Purkinje cell (primary cell): ENCODE results near the gene SRGAP2B. TPM values are rescaled to one million over a fixed set of nuclear protein-coding genes. Genes with fewer than 3 reads are reported as not detected.

Experiments used
- polyA plus RNA-seq: library from polyadenylated mRNA; unstranded; fragments of >200 nt; fragmentation: Nextera tagmentation; gene quantifications from 2 replicates; pipeline ENCODE4 v1.2.1, GENCODE V29; 2014

Gene SRGAP2B
- 46.7 and 48.8 TPM in 2 replicates for polyA plus RNA-seq

DNA sequence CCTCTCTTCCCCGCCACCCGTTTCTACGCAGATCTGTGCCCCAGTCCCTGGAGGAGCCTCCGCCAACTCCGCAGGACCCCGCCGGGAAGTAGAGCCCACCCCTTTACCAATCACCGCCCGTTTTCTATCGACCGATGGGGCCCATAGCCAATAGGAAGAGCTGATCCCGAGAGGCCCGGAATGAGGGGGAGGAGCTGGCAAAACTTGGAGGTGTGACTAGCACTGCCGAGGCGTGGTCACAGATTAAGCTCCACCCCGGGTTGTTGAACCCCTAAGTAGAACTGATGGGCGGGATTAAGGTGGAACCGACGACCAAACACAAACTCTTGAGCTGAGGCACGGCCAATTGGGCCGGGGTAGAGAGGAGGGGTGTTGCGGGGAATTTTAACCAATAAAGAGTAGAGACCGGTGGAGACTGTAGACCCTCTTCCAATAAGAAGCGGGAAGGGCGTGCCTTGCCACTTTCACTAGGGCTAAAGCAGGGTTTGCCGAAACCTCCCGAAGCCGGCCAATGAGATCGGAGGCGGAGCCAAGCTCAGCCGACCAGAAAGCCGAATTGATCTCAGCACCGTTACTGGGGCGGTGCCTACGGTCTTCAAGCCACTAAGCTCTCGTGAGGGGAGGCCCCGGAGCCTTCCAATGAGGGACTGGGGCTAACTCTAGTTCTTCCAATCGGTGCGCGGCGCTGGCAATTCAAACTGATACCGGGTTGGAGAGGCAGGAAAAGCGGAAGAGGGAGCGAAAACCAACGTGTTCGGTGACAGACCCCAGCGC, at the start of gene SRGAP2B, which contains the start of gene FAM72D:
SRGAP2B (minus strand) TSS at position 45 of the 774 bp plus-strand sequence. CDS start 2,427 bp downstream, outside the sequence.
FAM72D (plus strand) TSS at position 691 of the 774 bp plus-strand sequence. CDS start 874 bp downstream, outside the sequence.

Other genes with a start within 250 kb of the SRGAP2B start
- 0.88 and 1.2 TPM in 2 replicates for gene FAM72D, start 646 bp upstream of the SRGAP2B start, polyA plus RNA-seq
- not detected in 2 replicates for gene PPIAL4D, start 146.8 kb upstream of the SRGAP2B start, polyA plus RNA-seq